GM12874 (cell line): ENCODE measurements around the gene ANKRD55.

ENCODE experiments used
- CTCF ChIP-seq: IDR thresholded peaks from 2 replicates; pipeline ENCODE4 v1.5.1; 2011; ENCODE audit warnings: low read depth, mild to moderate bottlenecking, control low read depth, low read length, moderate library complexity; ENCODE audit not compliant: insufficient read depth

ANKRD55 gene

GRCh38 chr5:56115589-56115988 is 117.5 kb downstream of the ANKRD55 start:
- no peak for TF ChIP-seq CTCF

GRCh38 chr5:56112526-56113121 is 120.5 kb downstream of the ANKRD55 start:
- TF ChIP-seq CTCF: no peak

GRCh38 chr5:56111404-56111781 is 121.7 kb downstream of the ANKRD55 start:
- TF ChIP-seq CTCF: no peak

GRCh38 chr5:56110646-56111403 is 122.3 kb downstream of the ANKRD55 start:
- no peak for TF ChIP-seq CTCF

- no peak for TF ChIP-seq CTCF
These were observed 124.9 kb downstream of the ANKRD55 start for GRCh38 chr5:56108246-56108645.

DNA sequence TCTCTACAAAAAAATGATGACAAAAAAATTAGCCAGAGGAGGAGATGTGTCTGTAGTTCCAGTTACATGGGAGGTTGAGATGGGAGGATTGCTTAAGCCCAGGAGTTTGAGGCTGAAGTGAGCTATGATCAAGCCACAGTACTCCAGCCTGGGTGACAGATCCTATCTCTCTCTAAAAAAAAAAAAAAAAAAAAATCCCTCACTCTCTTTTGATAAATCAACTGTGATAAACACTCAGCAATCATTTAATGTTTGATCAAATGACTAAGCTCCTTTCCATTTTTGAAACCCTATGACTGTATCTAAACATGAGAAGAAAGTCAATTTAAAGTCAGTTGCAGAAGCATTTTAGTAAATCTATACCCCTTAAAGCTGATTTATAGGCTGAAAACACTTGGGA is 126.3 kb downstream of the ANKRD55 start:
- no peak for TF ChIP-seq CTCF

- no peak for TF ChIP-seq CTCF
These were observed 127.4 kb downstream of the ANKRD55 start for GRCh38 chr5:56105511-56106291.
